NCI-H446 (cell line): ENCODE data around the gene HOXC5.

Experiments
- DNase-seq, 2 experiments: peaks; one replicate each; lab custom pipeline; 2025; lab: John Stamatoyannopoulos, UW

Gene HOXC5

GRCh38 chr12:54046809-54047159, 13.9 kb downstream of the HOXC5 start:
- DNase-seq: no peak

GRCh38 chr12:54047160-54047963, 14.5 kb downstream of the HOXC5 start:
- no peak for DNase-seq

- no peak for DNase-seq
These were observed 15.1 kb downstream of the HOXC5 start for GRCh38 chr12:54047964-54048303.

- DNase-seq: no peak
These were observed 15.7 kb downstream of the HOXC5 start for GRCh38 chr12:54048406-54049093.

- DNase-seq: no peak
These were observed 16.3 kb downstream of the HOXC5 start for GRCh38 chr12:54049108-54049507.

GRCh38 chr12:54050482-54050810, 17.6 kb downstream of the HOXC5 start:
- no peak for DNase-seq

- no peak for DNase-seq
These were observed 18.4 kb downstream of the HOXC5 start for GRCh38 chr12:54051026-54051842.

- no peak for DNase-seq
These were observed 19.1 kb downstream of the HOXC5 start for GRCh38 chr12:54051874-54052437.

- DNase-seq: no peak
These were observed 19.7 kb downstream of the HOXC5 start for GRCh38 chr12:54052438-54053002.

GRCh38 chr12:54053003-54053750, 20.3 kb downstream of the HOXC5 start:
- DNase-seq: no peak

GRCh38 chr12:54053751-54054741, 21.2 kb downstream of the HOXC5 start, which contains the start of gene HOXC4:
TSS of gene HOXC4 (plus strand) at chr12:54053835. CDS start at chr12:54053923, 88 bp downstream.
- DNase-seq: peak in 1 of 2 experiments; percentile 47

- no peak for DNase-seq
These were observed 21.9 kb downstream of the HOXC5 start for GRCh38 chr12:54054742-54055194.

- DNase-seq: no peak
These were observed 22.7 kb downstream of the HOXC5 start for GRCh38 chr12:54055552-54055951.

GRCh38 chr12:54056110-54056509, 23.3 kb downstream of the HOXC5 start:
- no peak for DNase-seq

GRCh38 chr12:54058128-54058768, 25.4 kb downstream of the HOXC5 start:
- no peak for DNase-seq

- no peak for DNase-seq
These were observed 26.8 kb downstream of the HOXC5 start for GRCh38 chr12:54059668-54060067.

GRCh38 chr12:54060174-54060974, 27.5 kb downstream of the HOXC5 start:
- DNase-seq: no peak

GRCh38 chr12:54060975-54061778, 28.3 kb downstream of the HOXC5 start:
- DNase-seq: no peak
